RWPE1 (cell line): Measurements from ENCODE around the gene ZC3H13.

ENCODE experiments used
- CTCF ChIA-PET: fragments of 350-600 bp; sonication (Branson Sonifier 250); formaldehyde crosslinking; extraction: SDS; loops from one replicate; lab custom pipeline; 2021; lab: Yijun Ruan, JAX
- POLR2A ChIA-PET: fragments of 400-600 bp; formaldehyde crosslinking; extraction: SDS; loops from one replicate; lab custom pipeline; 2020; ENCODE audit warnings: antibody characterized with exemption; ENCODE audit not compliant: low non-redundant PET; lab: Yijun Ruan, JAX
- DNase-seq: peaks from one replicate; pipeline ENCODE4 v3.0.0; 2012; ENCODE audit warnings: low spot score
- H3K27ac ChIP-seq: fragments of 450-650 bp; 2 replicates; pipeline ENCODE4 v1.5.1; 2017
- CTCF ChIP-seq: fragments of 450-650 bp; conservative IDR thresholded peaks from 2 replicates; pipeline ENCODE4 v1.5.1; 2017; ENCODE audit warnings: low read depth, mild to moderate bottlenecking

The ZC3H13 gene

GRCh38 chr13:46053162-46054012 is 841 bp upstream of the ZC3H13 start:
- H3K27ac ChIP-seq = no peak overlapping the region
- CTCF ChIA-PET = interaction anchor here (0.6 to 1.4 kb wide), 3 partner anchors 73 to 635 kb away, joined by 3 read pairs; partner anchors contain the start of gene SLC25A30
- POLR2A ChIA-PET = no interaction called here
- no peak for TF ChIP-seq CTCF
- DNase-seq = no peak

GRCh38 chr13:46051968-46052318 is 603 bp downstream of the ZC3H13 start:
- peak overlapping the region; percentile 89 for H3K27ac ChIP-seq
- no peak for DNase-seq
- ChIA-PET CTCF (interaction anchor here (0.6 to 1.4 kb wide), 4 partner anchors 17 to 91 kb away, joined by 3 read pairs; no protein-coding TSS in a partner anchor), POLR2A (interaction anchor here (1.1 kb wide), 1 partner anchor 10 kb away, joined by 3 read pairs; no protein-coding TSS in a partner anchor)
- no peak for TF ChIP-seq CTCF

DNA sequence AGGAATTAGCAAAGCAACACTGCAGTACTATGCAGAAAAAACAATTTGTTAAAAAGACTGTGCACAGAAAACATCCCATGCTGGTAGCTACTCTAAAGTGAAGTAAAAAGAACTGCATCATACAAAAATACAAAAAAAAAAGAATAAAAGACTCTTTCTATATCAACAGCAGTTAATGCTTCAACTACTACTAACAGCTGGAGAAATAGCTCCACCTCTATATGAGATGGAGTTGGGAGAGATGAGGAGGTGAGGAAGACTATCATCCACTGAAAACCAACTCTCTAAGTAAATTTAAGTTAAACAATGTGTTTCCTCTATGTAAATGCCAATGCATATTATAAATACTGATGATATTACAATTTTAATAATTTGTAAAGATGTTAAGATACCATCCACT is 1.8 kb downstream of the ZC3H13 start:
- ChIA-PET CTCF (interaction anchor here (0.6 kb wide), 1 partner anchor 97 kb away, joined by 3 read pairs; no protein-coding TSS in a partner anchor), POLR2A (no interaction called here)
- H3K27ac ChIP-seq = no peak overlapping the region
- TF ChIP-seq CTCF = no peak
- no peak for DNase-seq

GRCh38 chr13:46045424-46045823 is 7.1 kb downstream of the ZC3H13 start:
- H3K27ac ChIP-seq = no peak overlapping the region
- TF ChIP-seq CTCF = no peak

DNA sequence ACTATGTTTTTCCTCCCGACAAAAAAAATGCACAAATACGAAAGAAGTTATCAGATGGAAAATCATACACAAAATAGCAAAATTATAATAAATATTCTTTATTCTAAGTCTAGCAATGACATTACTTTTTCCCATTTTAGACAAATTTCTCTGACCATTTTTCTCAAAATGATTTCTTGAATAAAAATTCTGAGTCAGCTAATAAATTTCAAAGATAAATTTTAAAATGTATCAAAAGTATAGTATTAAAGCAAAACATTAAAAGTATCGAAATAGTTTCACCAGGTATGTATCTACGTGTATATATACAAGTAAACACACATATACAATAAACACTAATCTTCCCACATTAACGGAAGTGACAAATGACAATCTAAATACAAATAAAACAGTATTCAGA is 8.9 kb downstream of the ZC3H13 start:
- ChIA-PET POLR2A (no interaction called here), CTCF (interaction anchor here (0.6 kb wide), 1 partner anchor 668 kb away, joined by 3 read pairs; no protein-coding TSS in a partner anchor)
- DNase-seq = no peak
- no peak for TF ChIP-seq CTCF
- H3K27ac ChIP-seq = no peak overlapping the region

More at GRCh38 chr13:46045424-46045823, 7.1 kb downstream of the ZC3H13 start:
- ChIA-PET CTCF (no interaction called here), POLR2A (no interaction called here)
- no peak for DNase-seq

DNA sequence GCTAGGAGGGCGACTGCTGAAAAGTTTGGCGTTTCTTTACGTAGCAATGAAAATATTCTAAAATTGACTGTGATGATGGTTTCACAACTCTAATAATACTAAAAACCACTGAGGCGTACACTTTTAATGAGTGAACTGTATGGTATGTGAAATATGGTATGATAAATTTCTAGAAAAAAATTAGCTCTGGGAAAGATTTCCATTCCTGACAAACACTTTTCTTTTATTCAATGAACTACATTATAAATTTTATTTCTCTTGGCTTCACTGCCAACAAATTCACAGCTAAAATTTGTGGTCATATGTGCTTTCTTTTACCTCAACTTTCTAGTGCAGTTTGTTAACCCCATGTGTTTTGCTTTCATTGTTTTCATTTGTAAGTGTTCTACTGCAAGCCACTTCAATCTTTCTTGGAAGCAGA is 11.1 kb downstream of the ZC3H13 start:
- no peak overlapping the region for H3K27ac ChIP-seq
- CTCF ChIA-PET = no interaction called here
- no peak for DNase-seq
- POLR2A ChIA-PET = no interaction called here
- TF ChIP-seq CTCF = no peak
